Fibroblast of pulmonary artery (primary cell): ENCODE results near the gene MBLAC1.
A peak's percentile ranks its signal among the peaks of the same experiment; 100 is the strongest.

Experiments
- DNase-seq: peaks from one replicate; pipeline ENCODE4 v3.0.0-alpha.2; 2010; ENCODE audit warnings: low read depth
- H3K4me3 ChIP-seq: replicated peaks from 2 replicates; pipeline ENCODE4 v1.5.1; 2011; ENCODE audit warnings: low read depth, mild to moderate bottlenecking, control low read depth, low read length, moderate library complexity
- TF ChIP-seq, protein P1 (sequence below): IDR thresholded peaks from 2 replicates; pipeline ENCODE4 v1.5.1; 2011; ENCODE audit warnings: mild to moderate bottlenecking, control low read depth, low read length, inconsistent platforms; ENCODE audit errors: missing control alignments

Gene MBLAC1

DNA sequence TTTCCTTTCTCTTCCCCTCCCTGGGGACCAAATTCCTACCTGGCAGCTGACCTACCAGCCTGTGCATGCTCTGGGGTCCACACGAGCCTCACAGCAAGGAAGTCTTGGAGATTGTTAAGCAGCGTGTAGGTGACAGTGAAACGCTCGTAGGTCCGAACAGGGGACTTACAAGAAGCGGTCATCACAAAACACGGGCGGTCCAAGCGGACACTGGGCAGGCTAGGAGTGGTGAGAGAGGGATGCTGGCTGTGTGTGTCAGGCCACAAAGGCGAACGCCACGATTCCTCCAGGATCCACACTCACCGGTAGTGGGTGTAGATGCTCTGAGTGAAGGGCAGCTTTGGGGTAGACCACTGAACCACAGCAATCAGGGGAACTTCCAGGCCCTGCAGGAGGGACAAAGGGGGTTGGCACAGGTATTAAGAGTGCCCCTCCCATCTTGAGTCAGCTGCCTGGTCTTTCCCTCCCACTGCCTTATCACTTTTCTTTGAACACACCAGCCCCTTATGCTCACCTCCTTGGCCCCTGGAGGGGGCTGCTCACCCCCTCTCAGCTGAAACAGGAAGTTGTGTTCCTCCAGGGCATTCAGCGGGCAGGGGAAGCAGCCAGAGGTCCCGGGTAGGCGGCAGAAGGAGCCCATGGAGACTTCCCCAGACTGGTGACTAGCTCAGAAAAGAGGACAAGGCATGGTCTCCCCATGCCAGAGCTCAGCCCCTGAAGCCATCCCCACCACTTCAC lies 29.7 kb downstream of the MBLAC1 start:
- TF ChIP-seq, protein P1, sequence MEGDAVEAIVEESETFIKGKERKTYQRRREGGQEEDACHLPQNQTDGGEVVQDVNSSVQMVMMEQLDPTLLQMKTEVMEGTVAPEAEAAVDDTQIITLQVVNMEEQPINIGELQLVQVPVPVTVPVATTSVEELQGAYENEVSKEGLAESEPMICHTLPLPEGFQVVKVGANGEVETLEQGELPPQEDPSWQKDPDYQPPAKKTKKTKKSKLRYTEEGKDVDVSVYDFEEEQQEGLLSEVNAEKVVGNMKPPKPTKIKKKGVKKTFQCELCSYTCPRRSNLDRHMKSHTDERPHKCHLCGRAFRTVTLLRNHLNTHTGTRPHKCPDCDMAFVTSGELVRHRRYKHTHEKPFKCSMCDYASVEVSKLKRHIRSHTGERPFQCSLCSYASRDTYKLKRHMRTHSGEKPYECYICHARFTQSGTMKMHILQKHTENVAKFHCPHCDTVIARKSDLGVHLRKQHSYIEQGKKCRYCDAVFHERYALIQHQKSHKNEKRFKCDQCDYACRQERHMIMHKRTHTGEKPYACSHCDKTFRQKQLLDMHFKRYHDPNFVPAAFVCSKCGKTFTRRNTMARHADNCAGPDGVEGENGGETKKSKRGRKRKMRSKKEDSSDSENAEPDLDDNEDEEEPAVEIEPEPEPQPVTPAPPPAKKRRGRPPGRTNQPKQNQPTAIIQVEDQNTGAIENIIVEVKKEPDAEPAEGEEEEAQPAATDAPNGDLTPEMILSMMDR = no peak
- no peak overlapping the region for H3K4me3 ChIP-seq
- no peak for DNase-seq

DNA sequence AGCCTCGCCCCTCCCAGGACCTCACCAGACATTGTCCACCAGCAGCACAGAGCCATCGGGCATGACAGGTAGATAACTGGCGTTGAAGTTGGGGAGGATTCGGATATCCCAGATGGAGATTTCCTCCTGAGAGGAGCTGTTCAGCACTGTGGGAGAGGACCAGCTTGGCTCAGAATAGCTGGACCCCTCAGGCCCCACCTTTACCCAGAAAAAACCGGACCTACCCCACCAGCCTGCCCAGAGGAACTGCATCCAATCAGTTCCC lies 30.2 kb downstream of the MBLAC1 start:
- H3K4me3 ChIP-seq = peak overlapping the region; percentile 66
- TF ChIP-seq, protein P1 = no peak
- no peak for DNase-seq

DNA sequence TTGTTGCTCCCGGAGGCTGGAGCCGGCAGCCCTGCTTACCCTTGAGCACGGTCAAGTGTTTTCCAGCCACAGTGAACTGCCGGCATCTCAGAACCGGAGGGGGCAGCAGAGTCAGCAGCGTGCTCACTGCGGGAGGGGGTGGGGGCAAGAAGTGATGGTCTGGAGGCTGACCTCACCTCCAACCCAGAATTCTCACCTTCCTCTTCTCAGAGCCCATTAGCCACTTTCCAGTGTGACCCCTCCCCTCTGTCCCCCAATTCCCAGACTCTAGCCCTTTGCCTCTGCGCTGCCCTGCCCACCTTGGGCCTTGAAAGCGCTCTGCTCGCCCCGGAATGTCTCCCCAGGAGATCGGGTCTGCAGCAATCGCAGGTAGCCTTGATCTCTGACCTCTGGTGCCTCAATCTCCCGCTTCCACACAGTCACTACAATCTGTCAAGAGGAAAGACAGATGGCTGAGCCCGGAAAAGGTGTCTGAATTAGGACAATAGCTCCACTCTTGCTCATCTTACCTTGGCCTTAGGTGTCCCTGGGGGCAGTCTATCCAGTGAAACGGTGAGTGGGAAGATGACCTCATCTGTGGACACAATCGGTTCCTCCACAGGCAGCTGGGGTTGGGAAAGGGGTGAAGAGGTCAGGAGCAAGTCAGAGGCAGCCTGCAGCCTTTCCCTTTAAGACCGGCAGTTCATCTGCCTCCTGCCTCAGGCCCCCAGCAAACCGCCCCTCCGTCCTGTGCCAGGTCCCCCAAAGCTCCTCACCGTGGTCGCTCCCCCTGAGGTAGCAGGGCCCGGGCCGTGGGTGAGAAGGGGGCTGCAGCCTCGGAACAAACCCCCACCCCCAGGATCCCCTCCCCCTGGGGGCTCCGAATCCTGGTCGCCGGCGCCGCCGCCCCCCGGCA lies 30.8 kb downstream of the MBLAC1 start:
- TF ChIP-seq, protein P1 = peak; percentile 27
- peak overlapping the region; percentile 66 for H3K4me3 ChIP-seq
- DNase-seq = peak; percentile 55

DNA sequence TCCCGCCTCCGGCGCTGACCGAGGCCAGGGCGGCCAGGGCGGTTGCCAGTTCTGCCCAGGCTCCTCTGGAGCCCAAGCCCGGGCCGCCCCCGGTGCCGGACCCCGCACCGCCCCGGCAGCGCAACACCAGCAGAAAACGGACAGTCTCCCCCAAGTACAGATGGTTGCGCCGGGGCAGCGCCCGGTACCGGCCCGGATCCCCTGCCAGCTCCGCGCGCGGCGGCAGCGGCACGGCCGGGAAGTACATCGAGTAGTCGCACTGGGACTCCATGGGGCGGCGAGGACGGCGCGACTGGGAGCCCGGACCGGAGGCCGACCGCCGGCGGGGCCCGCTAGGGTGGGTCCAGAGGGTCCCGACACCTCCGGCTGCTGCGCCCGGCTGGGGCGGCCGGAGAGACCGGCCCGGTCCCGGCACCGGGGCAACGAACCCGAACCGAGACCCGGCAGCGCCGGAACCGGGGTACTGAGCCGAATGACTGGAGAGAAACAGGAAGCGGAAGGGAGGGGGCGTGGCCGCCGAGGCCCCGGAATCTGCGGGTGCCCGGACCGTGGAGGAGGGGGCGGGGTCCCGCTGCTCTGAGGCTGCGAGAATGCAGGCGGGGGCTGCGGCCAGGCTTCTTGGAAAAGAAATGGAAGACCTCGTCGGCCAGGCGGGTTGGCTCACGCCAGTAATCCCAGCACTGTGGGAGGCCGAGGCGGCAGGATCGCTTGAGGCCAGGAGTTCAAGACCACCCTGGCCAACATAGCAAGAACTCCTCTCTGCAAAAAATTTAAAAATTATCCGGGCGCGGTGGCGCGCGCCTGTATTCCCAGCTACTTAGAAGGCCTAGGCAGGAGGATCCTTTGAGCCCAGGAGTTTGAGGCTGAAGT lies 31.7 kb downstream of the MBLAC1 start, which contains the start of gene TRAPPC14:
TRAPPC14 (minus strand) TSS at position 495 of the 870 bp plus-strand sequence; CDS start at position 271, 224 bp downstream.
- TF ChIP-seq, protein P1 = no peak
- H3K4me3 ChIP-seq = peak within 1 kb of the TSS; percentile 66
- DNase-seq = peak; percentile 88

DNA sequence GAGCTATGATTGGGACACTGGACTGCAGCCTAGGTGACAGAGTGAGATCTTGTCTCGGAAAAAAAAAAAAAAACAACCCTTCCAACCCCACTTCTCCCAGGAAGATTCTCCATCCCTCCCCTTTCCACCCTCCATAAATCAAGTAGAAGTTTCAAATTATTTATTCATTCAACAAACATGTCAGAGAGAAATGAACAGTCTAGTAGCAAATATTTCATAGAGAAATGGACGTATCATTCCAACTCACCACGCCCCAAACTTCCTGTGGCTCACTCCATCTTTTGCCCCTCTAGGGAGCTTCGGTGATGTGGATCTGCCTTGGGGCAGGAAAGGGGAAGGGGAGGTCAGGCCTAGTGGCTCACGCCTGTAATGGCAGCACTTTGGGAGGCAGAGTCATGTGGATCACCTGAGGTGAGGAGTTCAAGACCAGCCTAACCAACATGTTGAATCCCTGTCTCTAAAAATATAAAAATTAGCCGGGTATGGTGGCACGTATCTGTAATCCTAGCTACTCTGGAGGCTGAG lies 32.4 kb downstream of the MBLAC1 start:
- no peak for DNase-seq
- TF ChIP-seq, protein P1 = no peak
- H3K4me3 ChIP-seq = peak overlapping the region; percentile 66

DNA sequence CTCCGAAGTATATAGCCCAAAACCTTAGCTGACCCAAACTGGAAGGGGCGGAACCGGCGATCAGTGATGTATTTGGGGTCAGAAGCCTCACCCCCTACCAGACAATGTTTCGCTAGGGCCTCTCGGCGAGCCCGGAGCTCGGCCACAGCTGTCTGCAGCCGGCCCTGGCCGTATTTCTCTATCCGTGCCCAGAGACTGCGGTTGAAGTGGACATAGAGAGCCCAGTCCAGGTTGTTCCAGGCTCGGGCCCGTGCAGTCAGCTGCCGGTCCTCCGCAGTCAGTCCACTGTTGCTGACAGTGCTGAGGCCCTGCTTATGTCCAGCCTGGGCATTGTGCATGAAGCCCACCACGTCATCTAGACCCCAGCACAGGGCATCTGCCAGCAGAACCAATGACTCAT lies 33.3 kb downstream of the MBLAC1 start:
- DNase-seq = no peak

More for the DNA sequence above, 33.3 kb downstream of the MBLAC1 start:
- TF ChIP-seq, protein P1 = no peak
- no peak overlapping the region for H3K4me3 ChIP-seq
